ENCODE measurements around the gene MYL12A. TPM values are rescaled to one million over a fixed set of nuclear protein-coding genes. Genes with fewer than 3 reads are reported as not detected.

Gene MYL12A
- total and polyA plus RNA-seq, 2 of the 4 experiments (the other 2 are of a cell fraction), result 549 to 580 TPM

- Histone ChIP-seq H3K9me1 (ENCODE audit: insufficient read depth, low read length) (peaks cover 31% of the 10 kb centered on the region), H2BK120ac (ENCODE audit: low read depth, low read length) (no peak overlapping the region), H3K36me3 (ENCODE audit: control insufficient read depth, insufficient read depth, low read length) (peaks cover 14% of the 10 kb centered on the region), H3K18ac (ENCODE audit: low read depth, low read length) (no peak overlapping the region), H3K9ac (ENCODE audit: low read depth, low read length) (no peak overlapping the region), H3K27me3 (ENCODE audit: control insufficient read depth, insufficient read depth, low read length) (no peaks in the 10 kb centered on the region), H4K8ac (ENCODE audit: low read depth in 2 of 2, low read length in 2 of 2) (no peak overlapping the region), H3K14ac (replicated peaks; ENCODE audit: low read depth, low read length) (0 out of 2 replicates have a peak overlapping the region, but pooled peaks have one; percentile 28), H3K4me1 (ENCODE audit: control insufficient read depth, insufficient read depth, low read length) (peaks cover 13% of the 10 kb centered on the region), H2BK5ac (ENCODE audit: low read depth, low read length, poor library complexity, severe bottlenecking) (peak overlapping the region; percentile 52), H3K4me2 (ENCODE audit: low read depth, low read length) (no peak overlapping the region), H3K9me3 (ENCODE audit: control insufficient read depth, insufficient read depth, low read length) (no peaks in the 10 kb centered on the region), H4K5ac (ENCODE audit: low read depth, low read length) (no peak overlapping the region), H3K23ac (ENCODE audit: low read depth, low read length) (no peak overlapping the region), H3K79me1 (ENCODE audit: low read depth in 1 of 2, low read length in 2 of 2) (peaks cover 11 to 85% of the 10 kb centered on the region in 2 experiments), H4K20me1 (ENCODE audit: insufficient read depth, low read length) (peaks cover 93% of the 10 kb centered on the region), H3K27ac (ENCODE audit: insufficient read depth, low read length) (no peak overlapping the region), H3K56ac (ENCODE audit: extremely low read depth, insufficient read depth, low read length) (no peak overlapping the region), H3K4me3 (ENCODE audit: insufficient read depth, low read depth, low read length) (no peak overlapping the region), H3K4ac (ENCODE audit: low read depth, low read length) (no peak overlapping the region), H2BK15ac (ENCODE audit: low read depth, low read length) (no peak overlapping the region), H2AK9ac (replicated peaks; ENCODE audit: low read depth, low read length, poor library complexity) (no peak overlapping the region), H4K91ac (ENCODE audit: insufficient read depth, low read depth, low read length) (no peak overlapping the region), H2AFZ (replicated peaks; ENCODE audit: low read length, poor library complexity) (no peak overlapping the region), H2BK20ac (ENCODE audit: low read depth, low read length) (no peak overlapping the region), H2AK5ac (ENCODE audit: low read depth, low read length) (no peak overlapping the region)
- BruUV-seq (replicated peaks), result no TSS peak
- no CpG with 5 or more reads among the region's 1 CpG for WGBS, 2 experiments (ENCODE audit: extremely low coverage in 2 of 2, insufficient read length in 1 of 2)
- intact Hi-C loops (cut with micrococcal nuclease), result no loop called here
- ATAC-seq (ENCODE audit: low read depth) (no peak), DNase-seq (no peak)
- ChIA-PET CTCF (no interaction called here), POLR2A (ENCODE audit: unreplicated experiment) (no interaction called here)
- TF ChIP-seq NFE2L2 (IDR thresholded peaks at IDR 0.05; ENCODE audit: low read depth, low read length), result no peak
- no peak for TF ChIP-seq MAFK (IDR thresholded peaks at IDR 0.05; ENCODE audit: low read depth, low read length)
- no peak for TF ChIP-seq RCOR1 (IDR thresholded peaks at IDR 0.05; ENCODE audit: insufficient replicate concordance, low read length)
- no peak for TF ChIP-seq MAZ (IDR thresholded peaks at IDR 0.05; ENCODE audit: borderline replicate concordance, low read depth, low read length)
- no peak for TF ChIP-seq MXI1 (IDR thresholded peaks at IDR 0.05; ENCODE audit: borderline replicate concordance, low read depth, low read length)
- dilution Hi-C loops (cut with HindIII; ENCODE audit: low sequenced_read_pairs, unreplicated experiment), result no loop called here
- in situ Hi-C loops (cut with MboI; ENCODE audit: low sequenced_read_pairs), result no loop called here
Observed at GRCh38 chr18:3269914-3270299, 22.3 kb downstream of the MYL12A start.

Measured in IMR-90 (cell line).